K562 (cell line): ENCODE results near the gene HERC3.

Experiments used
- ELF4 ChIP-seq: fragments of 450-650 bp; formaldehyde crosslinking; IDR thresholded peaks from 2 replicates; pipeline ENCODE4 v1.4.0; 2022; ENCODE audit warnings: missing genetic modification characterization
- NRF1 ChIP-seq, 2 experiments: fragments of 450-650 bp; IDR thresholded peaks in 1 of 2; conservative IDR thresholded peaks in 1 of 2; 2 replicates each; pipeline ENCODE4 v1.6.1; 2014; ENCODE audit warnings: mild to moderate bottlenecking in 2 of 2
- POLR2AphosphoS5 ChIP-seq: IDR thresholded peaks from 2 replicates; pipeline ENCODE4 v1.6.1; 2011; ENCODE audit warnings: mild to moderate bottlenecking, low read depth, low read length, moderate library complexity; ENCODE audit not compliant: control insufficient read depth, insufficient read depth
- TF ChIP-seq, protein P1 (sequence below): sonication (generic); formaldehyde crosslinking; IDR thresholded peaks from 2 replicates; pipeline ENCODE4 v1.5.0; 2020; ENCODE audit warnings: missing genetic modification reagents

DNA sequence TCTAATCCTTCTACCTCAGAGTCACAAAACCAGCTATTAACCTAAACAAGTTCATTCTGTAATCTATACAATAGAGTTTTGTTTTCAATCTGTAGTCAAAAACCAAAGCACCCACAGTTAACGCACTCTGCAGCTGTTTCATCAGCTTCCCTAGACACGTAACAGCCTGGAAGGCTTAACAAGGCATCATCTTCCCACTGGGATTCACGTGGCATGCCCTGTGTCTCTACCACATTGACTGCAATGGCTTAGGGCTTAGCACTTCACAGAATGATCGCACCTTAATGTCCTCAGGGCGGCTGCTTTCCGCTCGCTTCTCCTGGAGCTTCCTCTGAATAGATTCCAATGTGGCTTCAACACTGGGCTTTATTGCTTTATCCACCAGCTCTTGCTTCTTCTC lies 155.1 kb downstream of the HERC3 start:
- TF ChIP-seq ELF4 (no peak), NRF1 (conservative IDR thresholded peaks at IDR 0.05 in 1 of 2, IDR thresholded peaks at IDR 0.05 in 1 of 2) (no peak), POLR2AphosphoS5 (no peak)
- TF ChIP-seq, protein P1, sequence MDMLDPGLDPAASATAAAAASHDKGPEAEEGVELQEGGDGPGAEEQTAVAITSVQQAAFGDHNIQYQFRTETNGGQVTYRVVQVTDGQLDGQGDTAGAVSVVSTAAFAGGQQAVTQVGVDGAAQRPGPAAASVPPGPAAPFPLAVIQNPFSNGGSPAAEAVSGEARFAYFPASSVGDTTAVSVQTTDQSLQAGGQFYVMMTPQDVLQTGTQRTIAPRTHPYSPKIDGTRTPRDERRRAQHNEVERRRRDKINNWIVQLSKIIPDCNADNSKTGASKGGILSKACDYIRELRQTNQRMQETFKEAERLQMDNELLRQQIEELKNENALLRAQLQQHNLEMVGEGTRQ (CRISPR knock-in tag) = no peak
